HG03565 (cell line): ENCODE data around the gene EEA1.
"Not testable (repeated sequence)": the region's sequence is repeated elsewhere in the genome, so short reads cannot be mapped to it uniquely, and the experiment has no call there.

Experiments
- ATAC-seq: cut with Tn5 transposase; IDR thresholded peaks from one replicate; pipeline ENCODE4 v1.9.1; 2021; ENCODE audit warnings: mild to moderate bottlenecking, moderate library complexity; ENCODE audit not compliant: unreplicated experiment

The EEA1 gene

DNA sequence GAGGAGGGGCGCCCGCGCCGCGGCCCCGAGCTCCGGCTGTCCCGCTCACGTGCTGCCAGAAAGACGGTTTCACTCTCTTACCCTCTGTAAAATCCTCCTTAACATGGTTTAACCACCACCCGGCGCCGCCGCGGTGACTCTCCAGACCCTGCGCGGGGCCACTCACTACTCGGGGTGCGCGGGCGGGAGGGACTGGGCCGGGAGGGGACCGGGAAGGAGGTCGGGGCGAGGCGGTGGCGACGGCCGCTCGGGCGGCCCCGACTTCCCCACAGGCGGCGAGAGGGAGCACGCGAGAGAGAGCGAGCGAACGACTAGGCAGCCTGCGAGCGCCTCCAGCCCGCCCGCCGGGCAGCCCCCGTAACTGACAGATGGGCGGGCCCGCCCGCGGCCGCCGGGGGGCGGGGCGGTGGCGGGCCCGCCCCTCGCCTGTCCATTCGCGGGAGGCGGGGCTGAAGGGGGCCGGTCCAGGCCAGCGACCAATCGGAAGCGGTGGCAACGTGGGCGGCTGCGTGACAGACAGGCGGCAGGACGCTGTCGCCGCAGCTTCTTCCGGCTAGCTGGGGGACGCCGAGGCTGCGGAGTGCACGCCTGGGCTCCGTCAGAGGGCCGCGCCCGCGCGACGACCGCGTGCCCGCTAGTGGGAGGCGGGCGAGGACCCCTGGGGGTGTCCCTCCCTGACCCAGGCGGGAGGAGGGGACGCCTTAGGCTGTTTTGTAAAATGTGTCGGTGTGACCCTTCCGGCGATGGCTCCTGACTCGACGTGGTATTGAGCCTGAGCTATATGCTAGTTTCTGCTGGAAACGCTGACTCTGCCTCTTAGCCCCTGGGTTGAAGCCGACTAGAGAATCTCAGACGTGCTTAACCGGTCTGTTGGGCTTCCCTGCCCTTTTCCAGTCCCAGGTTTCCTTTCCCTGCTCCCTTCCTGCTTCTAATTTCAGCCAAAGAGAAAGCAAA, at the start of gene EEA1:
Gene EEA1 (minus strand): TSS at position 334 of the 954 bp plus-strand sequence. CDS start 229 bp downstream, at position 105.
- ATAC-seq, result peak; percentile 83

DNA sequence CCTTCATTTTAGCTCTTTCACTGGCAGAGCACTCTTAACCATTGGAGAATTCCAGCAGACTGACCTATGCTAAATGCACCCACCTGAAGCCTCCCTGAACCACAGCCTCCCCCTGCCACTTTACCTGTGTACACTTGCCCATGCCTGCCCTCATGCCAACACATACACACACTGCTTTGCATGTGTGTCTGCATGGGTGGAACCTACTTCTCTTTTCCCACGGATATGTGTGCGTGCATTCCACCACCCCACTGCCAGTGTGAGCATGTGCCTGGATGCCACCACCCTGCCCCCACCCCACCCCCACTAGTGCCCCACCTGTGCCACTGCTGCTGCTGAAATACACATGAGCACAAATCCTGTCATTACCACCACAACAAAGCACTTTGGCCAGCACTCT, 49.5 kb upstream of the EEA1 start:
- ATAC-seq, result no peak

DNA sequence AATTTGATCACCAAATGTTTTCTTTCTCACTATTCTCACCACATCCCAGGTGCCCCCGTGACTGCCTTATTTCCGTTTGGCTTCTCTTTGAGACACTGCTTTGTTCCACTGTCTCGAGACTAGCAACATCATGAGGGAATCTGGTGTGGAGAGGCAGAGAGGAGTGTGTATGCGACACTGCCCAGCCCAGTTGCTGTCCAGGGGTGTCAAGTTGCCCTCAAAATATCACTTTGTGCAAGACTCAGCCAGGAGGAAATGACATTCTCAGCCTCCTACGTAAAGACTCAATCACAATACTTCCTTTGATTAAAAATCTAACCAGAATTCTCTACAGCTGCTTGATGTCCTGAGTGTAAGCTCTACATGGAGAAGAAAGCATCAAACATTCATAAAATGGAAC, 48.2 kb upstream of the EEA1 start:
- no peak for ATAC-seq

DNA sequence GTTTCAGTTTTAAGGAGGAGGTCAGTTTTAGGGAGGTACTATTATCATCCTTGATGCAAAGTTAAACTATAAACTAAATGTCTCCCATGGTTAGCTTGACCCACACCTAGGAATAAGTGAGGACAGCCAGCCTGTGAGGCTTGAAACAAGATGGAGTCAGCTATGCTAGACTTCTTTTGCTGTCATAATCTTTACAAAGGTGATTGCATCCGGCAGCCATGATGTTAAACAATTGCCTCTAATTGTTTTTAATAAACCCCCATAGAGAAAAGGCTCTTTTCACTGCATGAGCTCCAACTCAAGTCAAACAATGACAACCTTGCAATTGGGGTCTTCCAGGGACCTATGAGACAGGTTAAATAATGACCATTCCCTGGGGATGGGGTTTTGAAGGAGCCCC, 45.7 kb upstream of the EEA1 start:
- ATAC-seq, result no peak

DNA sequence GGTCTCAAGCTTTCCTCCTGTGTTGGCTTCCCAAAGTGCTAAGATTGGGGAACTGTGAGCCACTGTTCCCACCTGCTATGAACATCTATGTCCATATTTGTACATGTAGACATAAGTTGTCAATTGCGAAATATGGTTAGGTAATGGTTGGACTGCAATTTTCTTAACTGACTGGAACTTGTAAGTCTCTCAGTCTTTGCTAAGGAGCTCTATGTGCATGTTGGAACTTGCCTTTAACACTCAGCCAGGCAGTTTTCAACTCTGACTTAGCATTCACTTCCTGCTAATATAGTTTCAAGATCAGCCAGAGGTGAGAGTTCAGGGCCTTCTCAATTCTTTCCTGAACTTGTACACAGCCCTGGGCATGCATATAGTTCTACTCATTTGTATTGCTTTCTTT, 44.5 kb upstream of the EEA1 start:
- peak; percentile 32 for ATAC-seq

DNA sequence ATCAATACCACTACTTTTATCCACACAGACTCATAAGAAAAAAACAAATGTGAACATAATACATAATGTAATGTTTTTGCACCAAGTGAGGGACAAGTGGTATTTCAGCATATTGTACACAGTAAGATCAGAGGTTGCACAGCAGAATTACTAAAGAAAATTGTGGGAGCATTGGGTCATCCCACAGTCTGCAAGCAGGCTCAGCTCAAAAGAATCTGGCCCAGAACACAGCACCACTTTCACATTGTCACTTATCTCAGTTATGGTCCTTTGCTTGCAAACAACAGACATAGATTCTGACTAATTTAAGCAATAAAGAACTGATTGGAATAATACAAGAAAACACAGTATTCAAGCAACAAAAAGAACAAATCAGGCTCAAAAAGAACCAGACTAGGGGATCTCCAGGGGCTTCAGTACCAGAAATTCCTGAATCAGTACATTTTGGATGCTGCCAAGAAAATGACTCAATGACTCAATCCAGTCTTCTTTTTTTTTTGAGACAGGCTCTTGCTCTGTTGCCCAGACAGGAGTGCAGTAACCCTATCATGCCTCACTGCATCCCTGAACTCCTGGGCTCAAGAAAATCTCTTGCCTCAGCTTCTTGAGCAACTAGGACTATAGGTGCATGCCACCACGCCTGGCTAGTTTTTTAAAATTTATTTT, 42.9 kb upstream of the EEA1 start:
- no peak for ATAC-seq

DNA sequence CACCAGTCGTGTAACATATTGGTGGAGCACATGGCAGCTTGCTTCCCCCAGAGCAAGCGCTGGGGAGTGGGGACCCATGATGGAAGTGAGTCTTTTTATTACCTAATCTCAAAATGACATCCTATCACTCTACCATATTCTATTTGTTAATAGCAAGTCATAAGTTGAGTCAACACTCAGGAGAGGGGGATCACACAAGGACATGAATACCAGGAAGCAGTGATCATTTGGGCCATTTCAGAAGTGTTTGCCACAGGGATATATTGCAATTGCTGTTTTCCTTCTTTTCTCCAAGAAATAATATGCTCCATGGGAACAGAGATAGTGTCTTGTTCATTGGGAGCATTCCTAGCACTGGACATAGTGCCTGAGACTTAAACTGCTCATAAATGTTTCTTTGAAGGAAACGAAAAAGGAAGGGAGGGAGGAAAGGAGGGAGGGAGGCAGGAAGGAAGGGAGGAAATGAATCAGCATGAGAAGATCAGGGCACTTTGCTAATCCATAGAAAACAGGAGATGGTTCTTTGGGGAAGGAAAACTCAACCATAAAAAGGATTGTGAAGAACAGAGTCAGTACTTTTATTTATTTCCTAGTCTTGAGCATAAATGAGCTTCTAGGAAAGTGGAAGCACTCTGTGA, 39.2 kb upstream of the EEA1 start:
- no peak for ATAC-seq

DNA sequence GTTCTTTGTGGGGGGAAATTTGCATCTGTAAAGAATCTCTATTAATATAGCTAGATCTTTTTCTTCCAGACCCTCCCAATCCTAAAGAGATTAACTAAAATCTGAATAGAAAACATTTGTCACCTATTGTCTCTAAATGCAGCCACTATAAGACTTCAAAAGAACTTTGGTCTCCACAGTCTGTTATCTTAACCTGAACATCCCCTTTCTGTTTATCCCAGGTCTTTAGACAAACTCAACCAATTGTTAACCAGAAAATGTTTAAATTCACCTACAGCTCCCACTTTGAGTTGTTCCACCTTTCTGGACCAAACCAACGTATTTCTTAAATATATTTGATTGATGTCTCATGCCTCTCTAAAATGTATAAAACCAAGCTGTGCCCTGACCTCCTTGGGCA, 35.3 kb upstream of the EEA1 start:
- not testable (repeated sequence) for ATAC-seq

DNA sequence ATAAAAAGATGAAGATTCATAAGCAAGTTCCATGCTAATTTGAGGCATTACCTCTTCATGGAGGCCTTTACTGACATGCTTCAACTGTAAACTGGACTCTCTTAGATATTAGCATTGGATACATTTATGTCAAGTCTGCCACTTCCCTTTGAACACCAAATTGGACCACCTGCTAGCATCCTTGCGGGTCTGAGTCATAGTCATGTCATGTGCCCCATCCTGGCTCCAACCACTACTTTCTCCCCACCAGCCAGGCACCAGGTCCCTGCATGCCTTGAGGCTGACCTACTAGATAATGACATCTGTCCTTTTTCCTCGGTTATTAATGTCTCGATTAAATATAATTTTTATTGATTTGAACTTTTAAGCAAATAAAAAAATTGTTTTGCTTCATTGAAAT, 32.9 kb upstream of the EEA1 start:
- no peak for ATAC-seq

DNA sequence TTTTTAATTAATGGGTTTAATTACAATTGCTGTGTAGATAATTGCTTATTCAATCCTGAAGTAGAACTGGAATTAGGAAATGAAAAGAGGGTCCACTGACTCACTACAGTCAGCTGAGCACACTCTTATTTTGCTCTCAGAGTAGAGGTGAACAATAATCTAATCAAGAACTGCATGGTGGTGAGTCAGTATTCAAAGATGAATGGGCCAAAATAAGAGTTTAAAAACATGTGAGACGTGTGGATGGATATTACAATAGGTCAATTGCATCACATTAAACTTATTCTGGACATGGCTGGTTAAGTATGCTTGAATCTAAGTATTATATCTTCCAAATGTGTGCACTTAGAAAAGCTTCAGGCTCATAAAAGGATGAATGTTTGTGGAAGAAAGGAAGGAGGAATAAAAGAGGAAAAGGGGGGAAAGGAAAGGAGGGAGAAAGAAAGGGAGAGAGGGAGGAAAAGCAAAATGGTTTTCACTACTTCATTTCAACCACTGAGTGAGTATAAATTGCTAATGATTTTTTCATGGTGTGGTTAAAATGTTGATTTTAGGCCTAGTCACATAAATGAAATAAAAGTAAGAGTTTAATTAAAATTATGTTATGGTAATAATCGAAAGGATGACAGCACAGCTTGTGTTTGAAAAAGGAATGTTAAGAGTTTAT, 27.0 kb upstream of the EEA1 start:
- no peak for ATAC-seq

DNA sequence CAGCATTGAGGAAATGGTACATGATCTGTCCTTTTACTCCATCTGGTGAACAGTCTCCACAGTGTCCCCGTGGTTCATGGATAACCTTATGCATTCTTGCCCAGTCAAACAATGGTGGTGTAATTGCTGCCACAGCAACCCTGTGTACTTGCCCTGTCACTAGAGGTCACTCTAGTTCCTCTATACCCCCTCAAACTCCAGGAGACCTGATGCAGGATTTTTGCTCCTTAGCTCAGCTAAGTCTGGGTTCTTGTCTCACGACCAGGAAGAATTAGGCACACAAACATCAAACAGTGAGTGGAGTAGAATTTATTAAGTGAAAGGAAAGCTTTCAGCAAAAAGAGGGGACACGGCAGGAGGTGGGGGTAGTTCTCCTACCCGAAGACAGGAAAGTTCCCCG, 24.7 kb upstream of the EEA1 start:
- no peak for ATAC-seq

DNA sequence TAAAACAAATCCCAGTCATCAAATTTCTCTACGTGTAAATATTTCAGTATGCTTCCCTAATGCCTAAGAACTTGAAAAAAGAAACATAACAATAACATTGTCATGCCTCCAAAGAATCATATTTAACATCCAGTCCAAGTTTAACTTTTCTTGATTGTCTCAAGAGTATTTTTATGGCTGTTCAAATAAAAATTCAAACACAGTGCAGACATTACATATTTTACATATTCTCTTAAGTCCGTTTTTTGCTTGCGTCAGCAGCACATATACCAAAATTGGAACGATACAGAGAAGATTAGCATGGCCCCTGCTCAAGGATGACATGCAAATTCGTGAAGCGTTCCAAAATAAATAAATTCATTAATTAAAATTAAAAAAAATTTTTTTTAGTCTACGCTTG, 23.3 kb upstream of the EEA1 start:
- no peak for ATAC-seq

DNA sequence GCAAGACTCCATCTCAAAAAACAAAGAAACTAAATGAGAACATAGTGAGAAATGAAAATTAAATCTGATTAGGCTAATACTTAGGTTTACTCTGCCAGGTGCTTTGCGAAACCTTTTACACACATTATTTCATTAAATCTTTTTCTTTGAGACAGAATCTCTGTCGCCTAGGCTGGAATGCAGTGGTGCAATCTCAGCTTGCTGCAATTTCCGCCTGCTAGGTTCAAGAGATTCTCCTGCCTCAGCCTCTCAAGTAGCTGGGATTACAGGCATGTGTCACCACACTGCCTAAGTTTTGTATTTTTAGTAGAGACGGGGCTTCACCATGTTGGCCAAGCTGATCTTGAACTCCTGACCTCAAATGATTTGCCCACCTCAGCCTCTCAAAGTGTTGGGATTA, 21.9 kb upstream of the EEA1 start:
- no peak for ATAC-seq

DNA sequence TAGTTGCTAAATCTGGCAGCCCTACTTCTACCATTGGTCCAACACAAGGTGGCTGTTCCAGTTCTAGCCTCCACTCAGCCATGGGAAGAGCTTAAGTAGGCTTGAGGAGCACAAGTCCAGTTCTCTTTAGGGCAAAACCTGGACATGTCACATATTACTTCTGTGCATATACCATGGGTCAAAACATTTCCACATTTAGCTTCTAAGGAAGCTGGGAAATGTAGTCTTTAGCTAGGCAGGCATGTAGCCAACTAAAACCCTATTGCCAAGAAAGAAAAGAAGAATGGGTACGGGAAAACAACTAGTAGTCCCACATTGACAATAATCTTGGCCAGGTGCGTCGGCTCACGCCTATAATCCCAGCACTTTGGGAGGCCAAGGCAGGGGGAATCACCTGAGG, 20.9 kb upstream of the EEA1 start:
- ATAC-seq, result no peak

DNA sequence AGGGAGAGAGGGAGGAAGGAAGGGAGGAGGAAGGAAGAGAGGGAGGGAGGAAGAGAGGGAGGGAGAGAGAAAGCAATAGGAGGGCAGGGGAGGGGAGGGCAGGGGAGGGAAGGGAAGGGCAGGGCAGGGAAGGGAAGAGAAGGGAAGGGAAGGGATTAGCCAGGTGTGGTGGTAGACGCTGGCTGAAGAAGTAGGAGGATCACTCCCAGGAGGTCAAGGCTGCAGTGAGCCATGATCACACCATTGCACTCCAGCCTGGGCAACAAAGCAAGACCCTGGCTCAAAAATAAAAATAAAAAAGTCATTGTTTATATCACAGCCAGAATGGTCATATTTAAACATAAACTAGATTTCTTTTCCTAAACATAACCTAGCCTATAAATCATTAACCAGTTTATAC, 20.4 kb upstream of the EEA1 start:
- ATAC-seq, result no peak

DNA sequence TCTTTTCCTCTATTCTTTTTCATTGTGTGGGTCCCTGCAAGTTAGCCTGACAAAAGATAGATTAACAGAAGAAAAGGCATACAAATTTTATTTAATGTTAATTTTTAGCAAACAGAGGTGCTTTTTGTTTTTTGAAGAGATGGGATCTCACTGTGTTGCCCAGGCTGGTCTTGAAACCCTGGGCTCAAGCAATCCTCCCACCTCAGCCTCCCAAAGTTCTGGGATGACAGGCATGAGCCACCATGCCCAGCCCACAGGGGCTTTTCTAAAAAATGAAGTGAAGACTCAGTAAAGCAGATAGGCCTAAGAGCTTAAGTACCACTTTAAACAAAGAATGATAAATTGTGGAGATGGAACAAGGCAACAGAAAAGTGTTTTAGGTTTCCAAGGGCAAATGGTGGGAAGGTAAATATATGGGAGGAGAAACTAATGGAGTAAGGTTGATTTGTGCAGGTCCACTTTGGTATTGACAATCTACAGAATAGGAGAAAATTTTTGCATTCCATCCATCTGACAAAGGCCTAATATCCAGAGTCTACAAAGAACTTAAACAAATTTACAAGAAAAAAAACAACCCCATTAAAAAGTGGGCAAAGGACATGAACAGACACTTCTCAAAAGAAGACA, 18.6 kb upstream of the EEA1 start:
- no peak for ATAC-seq

DNA sequence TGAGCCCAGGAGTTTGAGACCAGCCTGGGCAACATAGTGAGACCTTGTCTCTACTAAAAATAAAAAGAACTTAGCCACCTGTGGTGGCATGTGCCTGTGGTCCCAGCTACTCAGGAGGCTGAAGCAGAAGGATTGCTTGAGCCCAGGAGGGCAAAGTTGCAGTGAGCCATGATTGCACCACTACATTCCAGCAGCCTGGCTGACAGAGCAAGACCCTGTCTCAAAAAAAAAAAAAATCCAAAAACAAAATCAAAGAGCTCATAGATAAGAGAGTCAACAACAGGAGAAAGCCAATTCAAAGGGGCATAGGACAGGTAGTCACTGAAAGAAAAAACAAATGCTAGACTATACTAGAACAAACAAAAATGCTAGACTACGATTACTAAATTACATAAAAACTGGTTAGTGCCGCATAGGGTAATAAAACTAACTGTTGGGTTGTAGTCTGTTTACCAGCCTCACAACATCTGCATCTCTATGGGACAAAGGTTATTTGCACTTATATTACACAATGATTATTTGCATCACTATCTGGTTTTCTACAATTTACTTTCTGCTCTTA, 16.6 kb upstream of the EEA1 start:
- ATAC-seq, result no peak

DNA sequence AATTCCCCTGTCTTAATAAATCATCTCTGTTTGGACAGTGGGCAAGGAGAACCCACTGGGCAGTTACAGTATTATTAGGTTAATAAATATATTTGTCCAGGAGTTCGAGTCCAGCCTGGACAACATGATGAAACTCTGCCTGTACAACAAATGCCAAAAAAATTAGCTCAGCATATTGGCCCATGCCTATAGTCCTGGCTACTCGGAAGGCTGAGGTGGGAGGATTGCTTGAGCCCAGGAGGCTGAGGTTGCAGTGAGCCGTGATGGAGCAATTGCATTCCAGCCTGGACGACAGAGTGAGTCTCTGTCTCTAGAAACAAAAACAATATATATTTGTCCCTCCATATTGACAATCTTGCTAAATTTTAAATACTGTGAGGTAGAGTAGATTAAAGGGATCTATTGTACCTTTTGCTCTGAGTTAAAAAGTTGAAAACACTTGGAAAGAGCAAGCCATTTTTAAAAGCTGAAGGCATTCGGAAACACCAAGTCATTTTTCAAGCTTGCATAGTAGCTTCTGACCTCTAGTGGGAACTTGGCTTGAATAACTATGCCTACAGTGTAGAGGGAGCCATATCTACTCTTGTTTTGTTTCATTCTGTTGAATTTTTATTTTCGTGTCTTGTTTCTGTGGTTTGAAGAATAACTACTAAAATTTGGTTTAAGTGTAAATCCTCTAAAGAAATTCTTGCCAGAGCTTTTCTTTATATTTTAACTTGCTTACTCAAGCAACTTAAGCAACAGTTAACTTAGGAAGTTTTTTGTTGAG, 14.6 kb upstream of the EEA1 start:
- no peak for ATAC-seq

DNA sequence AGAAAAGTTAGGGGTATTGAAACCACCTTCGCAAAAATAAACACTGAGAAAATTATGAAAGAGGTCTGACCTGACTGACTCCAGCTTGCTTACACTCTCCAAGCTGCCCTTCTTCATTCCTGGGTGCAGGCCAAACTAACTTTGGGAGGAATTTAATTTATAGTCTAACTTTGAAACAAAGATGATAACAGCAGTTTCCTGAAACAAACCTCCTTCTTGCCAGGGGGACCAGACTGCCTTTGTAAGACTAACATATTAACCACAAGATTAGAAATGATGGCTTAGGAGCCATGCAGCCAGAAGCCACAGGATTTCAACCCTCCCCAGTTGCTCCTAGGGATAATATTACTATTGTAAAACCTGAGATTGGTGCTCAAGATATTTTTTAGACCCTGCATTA, 13.8 kb upstream of the EEA1 start:
- ATAC-seq, result no peak

DNA sequence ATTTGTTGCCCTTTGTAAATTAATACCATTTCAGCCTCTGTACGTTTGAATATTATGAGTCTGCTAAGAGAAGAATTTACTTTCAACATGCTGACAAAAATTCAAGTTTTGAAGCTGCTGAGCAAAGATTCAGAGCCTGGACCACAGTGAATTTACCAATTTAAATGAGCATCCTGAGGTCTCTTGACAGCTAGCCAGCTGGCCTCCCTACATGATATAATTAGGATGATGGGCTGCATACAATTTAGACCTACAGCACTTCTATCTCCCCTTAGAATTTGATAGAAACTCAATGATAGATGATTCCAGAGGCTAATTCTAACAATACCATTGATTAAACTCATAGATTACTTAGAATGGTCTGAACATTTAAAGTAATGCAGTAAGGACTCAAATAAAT, 10.0 kb upstream of the EEA1 start:
- ATAC-seq, result no peak
